WI38 (cell line): ENCODE measurements around the gene C9orf57.
"Not testable (repeated sequence)": the region's sequence is repeated elsewhere in the genome, so short reads cannot be mapped to it uniquely, and the experiment has no call there.

Experiments used
- H3K4me3 ChIP-seq: 2 replicates; pipeline ENCODE4 v1.5.1; 2011; ENCODE audit warnings: low read depth, mild to moderate bottlenecking, control low read depth, low read length
- CTCF ChIP-seq: IDR thresholded peaks from 2 replicates; pipeline ENCODE4 v1.5.1; 2012; ENCODE audit warnings: low read depth, mild to moderate bottlenecking, control low read depth, low read length

Gene C9orf57

DNA sequence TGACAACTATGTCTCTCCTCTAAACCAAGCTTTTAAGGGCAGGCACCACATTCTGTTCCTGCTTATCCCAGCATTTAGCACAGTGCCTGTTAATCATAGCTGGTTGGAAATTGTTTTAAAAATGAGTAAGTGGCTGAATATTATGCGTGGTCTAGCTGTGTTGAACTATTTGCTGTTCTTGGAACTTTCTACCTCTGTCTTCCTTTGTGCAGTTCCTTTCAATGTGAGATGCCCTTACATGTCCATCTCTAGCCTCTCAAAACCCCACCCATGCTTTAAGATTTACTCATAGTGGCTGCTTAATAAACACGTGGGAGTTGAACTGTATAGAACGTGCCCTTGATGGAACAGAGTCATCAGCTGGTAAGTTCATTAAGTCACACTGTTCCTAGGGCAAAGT is 34.5 kb downstream of the C9orf57 start:
- H3K4me3 ChIP-seq = no peak overlapping the region
- TF ChIP-seq CTCF = no peak

GRCh38 chr9:72023596-72023995 is 36.8 kb downstream of the C9orf57 start:
- H3K4me3 ChIP-seq = no peak overlapping the region
- TF ChIP-seq CTCF = no peak

DNA sequence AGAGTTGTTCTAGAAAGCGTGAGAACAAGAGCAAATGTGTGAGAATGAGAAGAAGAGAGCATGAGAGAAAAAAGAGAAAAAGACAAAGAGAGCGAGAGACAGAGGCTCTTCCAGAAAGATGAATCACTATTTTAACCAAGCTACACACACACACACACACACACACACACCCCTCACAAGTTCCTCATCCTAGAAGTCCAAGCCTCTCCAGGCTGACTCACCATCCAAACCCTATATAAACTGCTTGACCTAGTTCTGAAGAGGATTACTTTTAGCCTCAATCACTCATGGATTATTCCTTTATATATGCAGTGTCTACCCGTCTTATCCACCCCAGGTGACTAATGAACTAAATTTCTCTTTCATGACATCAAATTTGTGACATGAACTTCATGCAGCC is 37.6 kb downstream of the C9orf57 start:
- no peak overlapping the region for H3K4me3 ChIP-seq
- no peak for TF ChIP-seq CTCF

DNA sequence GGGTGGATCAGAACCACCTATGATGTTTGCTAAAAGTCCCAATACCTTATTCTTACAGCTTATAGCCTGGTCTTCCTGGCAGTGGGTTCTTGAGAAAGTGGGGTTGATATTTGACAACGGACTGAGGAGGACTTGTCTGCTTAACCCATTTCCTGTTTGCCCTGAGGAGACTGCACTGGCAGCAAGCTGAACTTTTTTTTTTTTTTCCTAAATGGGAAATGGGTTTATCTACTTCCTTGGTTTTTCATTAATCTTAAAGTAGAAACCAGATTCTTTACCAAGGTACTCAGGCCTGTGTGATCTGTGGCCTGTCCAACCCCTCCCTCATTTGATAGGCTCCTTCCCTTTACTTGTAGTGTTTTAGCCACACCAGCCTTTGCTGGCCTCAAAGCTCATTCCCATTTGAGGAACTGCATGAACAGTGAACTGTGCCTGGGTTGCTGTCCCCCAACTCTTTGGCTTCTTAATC is 47.1 kb downstream of the C9orf57 start:
- no peak for TF ChIP-seq CTCF
- H3K4me3 ChIP-seq = no peak overlapping the region

DNA sequence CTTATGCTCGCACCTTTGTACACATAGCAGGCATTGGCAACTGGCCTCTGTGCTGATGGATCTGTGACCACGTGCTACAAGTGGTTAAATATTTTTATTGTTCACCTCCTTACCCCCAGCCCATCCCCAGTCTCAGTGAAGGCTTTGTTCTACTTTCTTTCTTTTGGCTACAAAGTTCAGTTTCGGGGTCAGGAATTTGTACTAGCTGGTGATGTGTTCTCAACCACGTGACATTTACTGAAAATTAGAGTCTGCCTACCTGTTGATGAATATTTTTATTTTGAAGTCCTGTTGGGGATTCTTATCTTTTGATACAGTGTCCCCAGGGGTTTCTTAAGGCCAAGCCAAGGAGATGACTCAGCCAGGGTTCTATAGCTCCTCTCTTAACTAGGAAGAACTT is 47.8 kb downstream of the C9orf57 start:
- H3K4me3 ChIP-seq = no peak overlapping the region
- no peak for TF ChIP-seq CTCF

DNA sequence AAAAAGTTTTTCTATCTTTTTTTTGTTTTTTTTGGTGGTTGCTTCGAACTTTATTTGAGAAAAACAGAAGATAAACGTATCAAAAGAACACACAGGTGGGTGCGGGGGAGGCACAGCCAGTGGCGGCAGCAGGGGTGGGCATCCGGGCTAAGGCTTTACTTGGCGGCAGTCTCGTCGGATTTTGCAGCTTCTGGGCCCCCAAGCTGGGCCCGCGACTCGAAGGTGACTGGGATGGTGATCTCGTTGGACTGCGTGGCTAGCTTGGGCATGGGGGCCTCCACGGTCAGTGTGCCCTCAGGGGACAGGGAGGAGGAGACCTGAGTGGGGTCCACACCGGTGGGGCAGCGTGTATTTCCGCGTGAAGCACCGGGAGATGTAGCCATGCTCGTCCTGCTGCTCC is 52.7 kb downstream of the C9orf57 start:
- not testable (repeated sequence) for H3K4me3 ChIP-seq

GRCh38 chr9:72006501-72006900 is 53.9 kb downstream of the C9orf57 start:
- TF ChIP-seq CTCF = no peak
- no peak overlapping the region for H3K4me3 ChIP-seq

DNA sequence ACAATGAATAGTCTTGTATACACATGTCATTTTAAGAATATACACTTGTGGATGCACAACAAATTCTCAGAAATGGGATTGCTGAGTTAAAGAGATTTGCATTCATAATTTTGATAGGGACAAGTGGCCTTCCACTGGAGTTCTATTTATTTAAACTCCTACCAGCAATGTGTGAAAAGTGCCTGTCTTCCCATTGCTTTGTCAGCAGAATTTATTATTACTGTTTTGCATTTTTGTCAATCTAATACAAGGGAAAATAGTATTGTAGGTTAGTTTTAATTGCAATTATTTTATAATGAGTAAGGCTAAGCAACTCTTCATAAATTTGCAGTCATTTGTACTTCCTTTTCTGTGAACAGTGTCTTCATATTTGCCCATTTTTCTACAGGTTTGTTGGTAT is 55.0 kb downstream of the C9orf57 start:
- TF ChIP-seq CTCF = no peak
- no peak overlapping the region for H3K4me3 ChIP-seq
